ENCODE measurements around the gene CES2.
"Not testable (repeated sequence)": the region's sequence is repeated elsewhere in the genome, so short reads cannot be mapped to it uniquely, and the experiment has no call there.

CES2 gene

DNA sequence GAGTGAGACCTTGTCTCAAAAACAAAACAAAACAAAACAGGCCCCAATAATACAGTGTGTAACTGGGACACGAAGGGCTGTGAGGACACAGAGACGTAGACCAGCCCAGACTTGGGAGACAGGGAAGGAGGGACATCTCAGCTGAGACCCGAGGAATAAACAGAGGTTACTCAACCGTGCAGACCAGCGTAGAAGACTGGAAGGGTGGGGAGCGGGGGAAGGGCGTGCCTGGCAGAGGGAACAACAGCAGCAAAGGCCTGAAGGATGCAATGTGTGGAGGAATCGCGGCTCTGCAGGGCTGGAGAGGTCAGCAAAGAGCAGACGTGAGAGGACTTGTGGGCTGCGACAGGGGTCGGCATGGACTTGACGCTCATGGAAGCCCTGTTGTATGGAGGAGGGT is 41.4 kb downstream of the CES2 start:
- DNase-seq (ENCODE audit: low read depth in 2 of 3, low spot score in 2 of 3): no peak

DNA sequence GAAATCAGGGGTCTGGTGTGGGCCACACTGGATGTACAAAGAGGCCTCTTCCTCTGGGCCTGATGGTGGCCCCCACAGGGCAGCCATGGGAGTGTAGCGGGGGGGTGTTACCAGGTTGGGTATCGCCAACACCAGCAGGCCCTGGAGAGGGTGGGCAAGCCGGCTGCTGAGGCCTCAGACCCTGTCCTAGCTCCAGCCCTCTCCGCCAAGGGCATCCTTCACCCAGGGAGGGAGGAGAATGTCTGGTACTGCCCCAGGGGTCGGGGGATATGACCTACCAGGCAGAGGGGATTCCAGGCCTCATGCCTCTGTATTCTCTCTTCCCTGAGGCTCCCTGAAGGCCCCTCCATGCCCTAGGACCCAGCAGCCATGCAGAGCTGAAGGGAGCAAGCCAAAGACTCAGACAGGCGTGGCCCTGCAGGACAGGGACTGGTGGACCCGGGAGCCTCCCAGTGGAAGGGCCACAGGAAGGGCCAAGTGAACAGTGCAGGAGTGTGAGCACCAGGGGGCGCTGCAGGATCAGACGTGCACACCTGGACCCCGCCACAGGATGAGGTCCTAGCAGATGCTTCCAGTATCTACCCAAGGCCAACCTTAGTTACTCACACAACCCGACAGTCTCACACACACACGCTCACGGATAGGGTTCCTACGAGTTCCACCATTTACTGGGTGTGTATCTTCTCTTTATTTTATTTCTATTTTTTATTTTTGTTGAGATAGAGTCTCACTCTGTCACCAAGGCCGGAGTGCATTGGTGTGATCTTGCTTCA is 42.2 kb downstream of the CES2 start:
- DNase-seq (ENCODE audit: low read depth in 2 of 3, low spot score in 2 of 3): peak; percentile 70 to 97 (median 96)

DNA sequence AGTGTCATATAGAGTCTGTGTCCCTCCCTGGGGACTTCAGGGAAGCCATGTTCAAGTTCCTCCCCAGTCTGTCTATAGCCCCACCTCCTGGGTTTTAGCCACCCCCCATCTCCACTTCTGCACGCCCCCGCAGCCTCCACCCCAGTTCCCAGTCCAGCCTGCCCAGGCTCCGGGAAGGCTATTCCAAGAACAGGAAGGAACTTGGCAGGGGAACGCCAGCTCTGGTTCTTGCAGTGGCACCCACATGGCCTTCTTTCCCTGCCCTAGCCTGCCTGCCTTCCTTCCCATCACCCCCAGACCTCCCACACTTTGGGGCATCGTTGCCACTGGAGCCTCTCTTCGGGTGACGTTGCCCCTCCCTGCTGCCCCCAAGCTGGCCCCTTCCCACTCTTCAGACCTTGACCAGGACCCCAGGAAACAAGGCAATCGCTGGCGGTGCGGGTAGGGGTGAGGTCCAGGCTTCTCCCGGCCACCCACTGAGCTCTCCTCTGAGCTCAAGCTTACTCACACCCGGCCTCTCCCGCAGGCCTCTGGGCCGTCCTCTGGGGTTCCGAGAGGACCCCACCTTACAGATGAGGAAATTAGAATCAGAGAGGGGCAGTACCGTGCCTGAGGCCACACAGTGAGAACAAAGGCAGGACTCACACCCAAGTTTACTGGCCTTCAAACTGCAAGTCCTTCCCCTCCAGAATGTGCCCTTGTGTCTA is 43.8 kb downstream of the CES2 start:
- no peak for DNase-seq (ENCODE audit: low read depth in 2 of 3, low spot score in 2 of 3)

DNA sequence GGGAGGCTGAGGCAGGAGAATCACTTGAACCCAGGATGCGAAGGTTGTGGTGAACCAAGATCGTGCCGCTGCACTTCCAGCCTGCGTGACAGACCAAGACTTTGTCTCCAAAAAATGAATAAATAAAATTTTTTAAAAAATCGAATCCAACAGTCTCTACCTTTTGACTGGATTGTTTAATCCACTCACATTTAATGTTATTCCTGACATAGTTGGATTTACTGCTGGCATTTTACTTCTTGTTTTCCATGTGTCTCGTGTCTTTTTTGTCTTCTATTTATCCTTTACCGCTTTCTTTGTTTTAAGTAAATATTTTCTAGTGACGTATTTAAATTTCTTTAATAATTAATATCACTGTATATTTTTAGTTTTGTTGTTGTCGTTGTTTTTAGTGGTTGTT is 47.7 kb downstream of the CES2 start:
- DNase-seq (ENCODE audit: low read depth in 2 of 3, low spot score in 2 of 3): no peak

DNA sequence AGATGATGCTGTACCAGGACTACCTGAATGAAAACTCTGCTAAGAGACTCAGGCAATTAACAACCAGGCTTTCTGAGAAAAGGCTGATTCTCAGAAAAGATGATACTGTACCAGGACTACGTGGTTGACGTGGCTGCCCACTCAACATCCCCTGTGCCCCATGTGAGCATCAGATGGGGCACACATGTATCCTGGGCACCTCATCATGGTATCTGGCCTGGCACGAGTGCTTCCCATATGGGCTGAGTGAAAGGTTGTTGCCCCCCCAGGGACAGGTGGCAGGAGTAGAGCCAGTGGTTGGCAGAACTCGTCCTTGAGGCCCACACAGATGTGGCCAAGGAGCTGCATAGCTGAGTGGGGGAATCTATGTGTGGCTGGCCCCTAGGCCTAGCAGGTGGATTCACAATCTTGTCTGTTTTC is 49.6 kb downstream of the CES2 start:
- DNase-seq (ENCODE audit: low read depth in 2 of 3, low spot score in 2 of 3): peak in 2 of 3 experiments; percentile 41 to 57

DNA sequence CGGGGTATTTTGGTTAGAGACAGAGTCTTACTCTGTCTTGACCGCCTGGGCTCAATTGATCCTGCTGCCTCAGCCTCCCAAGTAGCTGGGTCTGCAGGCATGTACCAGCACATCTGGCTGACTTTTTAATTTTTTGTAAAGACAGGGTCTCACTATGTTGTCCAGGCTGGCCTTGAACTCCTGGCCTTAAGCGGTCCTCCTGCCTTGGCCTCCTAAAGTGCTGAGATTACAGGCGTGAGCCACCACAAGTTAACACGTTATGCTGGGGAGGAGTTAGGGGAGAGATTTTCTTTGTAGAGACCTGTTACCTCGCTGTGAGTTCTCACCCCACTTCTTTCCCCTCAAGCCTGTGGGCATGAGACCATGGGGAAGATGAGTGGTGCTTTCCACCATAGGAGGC is 51.2 kb downstream of the CES2 start:
- DNase-seq (ENCODE audit: low read depth in 2 of 3, low spot score in 2 of 3): no peak

DNA sequence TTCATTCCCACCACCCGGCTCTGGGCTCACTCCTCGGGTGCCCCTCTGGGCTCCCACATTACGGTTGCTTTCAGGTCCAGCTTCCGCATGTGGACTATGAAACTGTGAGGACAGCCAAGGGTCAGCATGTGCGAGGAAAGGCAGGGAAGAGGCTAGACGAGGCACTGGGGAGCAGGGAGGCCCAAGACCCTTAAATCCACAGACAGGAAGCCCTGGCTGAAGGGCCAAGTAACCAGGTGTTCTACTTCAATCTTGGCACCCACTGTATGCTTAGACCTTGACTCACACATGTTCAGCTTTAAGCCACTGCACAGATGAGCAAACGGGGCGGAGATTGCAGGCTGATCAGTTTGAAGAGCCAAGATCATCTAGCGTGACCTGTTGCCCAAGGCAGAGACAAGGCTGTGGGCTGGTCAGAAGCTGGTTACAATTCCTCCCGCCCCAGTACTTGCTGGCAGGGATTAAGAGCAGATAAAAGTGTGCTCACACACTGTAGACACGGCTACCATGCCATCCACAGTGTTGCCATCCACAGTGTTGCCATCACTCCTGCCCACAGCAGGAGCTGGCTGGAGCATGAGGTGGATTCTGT is 53.0 kb downstream of the CES2 start, which contains the start of gene CES4A:
Gene CES4A (plus strand): TSS at position 393 of the 592 bp plus-strand sequence. CDS start 184 bp downstream, at position 577.
- DNase-seq (ENCODE audit: low read depth in 2 of 3, low spot score in 2 of 3): no peak

DNA sequence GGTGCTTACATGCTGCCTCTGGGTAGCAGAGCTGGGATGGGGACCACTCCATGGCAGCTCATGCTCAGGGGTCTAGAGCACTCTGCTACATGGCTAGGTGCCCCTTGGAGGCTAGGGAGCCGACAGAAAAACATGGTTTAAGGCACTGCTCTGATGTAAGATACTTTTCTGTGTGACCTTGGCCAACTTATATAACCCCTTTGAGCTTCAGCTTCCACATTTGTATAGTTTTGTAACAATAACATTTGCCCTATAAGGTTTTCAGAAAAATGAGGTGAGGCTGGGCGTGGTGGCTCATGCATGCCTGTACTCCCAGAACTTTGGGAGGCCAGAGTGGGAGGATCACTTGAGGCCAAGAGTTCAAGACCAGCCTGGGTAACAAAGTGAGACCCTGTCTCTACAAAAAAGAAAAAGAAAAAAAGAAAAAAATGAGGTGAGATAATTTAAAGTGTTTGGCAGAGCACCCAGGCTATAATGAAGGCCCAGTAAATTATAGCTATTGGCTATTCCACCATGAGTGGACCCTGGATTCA is 56.3 kb downstream of the CES2 start:
- no peak for DNase-seq (ENCODE audit: low read depth in 2 of 3, low spot score in 2 of 3)

DNA sequence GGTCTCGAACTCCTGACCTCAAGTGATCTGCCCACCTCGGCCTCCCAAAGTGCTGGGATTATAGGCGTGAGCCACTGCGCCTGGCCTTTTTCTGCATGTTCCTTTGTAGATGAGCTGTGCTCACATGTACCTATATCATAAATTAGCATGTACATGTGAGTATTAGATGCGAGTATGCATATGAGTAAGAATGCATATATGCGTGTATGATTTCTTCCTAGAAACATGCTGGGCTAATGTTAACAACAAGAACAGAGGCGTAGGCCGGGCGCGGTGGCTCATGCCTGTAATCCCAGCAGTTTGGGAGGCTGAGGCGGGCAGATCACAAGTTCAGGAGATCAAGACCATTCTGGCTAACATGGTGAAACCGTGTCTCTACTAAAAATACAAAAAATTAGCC is 58.2 kb downstream of the CES2 start:
- not testable (repeated sequence) for DNase-seq (ENCODE audit: low read depth in 2 of 3, low spot score in 2 of 3)

Measured in activated CD8-positive, alpha-beta memory T cell treated with anti-CD3 and anti-CD28 coated beads for 48 hours (primary cell).